ELR (cell line): ENCODE data around the gene PPWD1.

Source experiments
- DNase-seq: peaks from one replicate; pipeline ENCODE4 v3.0.0-alpha.2; 2015; ENCODE audit warnings: low read depth

Gene PPWD1

DNA sequence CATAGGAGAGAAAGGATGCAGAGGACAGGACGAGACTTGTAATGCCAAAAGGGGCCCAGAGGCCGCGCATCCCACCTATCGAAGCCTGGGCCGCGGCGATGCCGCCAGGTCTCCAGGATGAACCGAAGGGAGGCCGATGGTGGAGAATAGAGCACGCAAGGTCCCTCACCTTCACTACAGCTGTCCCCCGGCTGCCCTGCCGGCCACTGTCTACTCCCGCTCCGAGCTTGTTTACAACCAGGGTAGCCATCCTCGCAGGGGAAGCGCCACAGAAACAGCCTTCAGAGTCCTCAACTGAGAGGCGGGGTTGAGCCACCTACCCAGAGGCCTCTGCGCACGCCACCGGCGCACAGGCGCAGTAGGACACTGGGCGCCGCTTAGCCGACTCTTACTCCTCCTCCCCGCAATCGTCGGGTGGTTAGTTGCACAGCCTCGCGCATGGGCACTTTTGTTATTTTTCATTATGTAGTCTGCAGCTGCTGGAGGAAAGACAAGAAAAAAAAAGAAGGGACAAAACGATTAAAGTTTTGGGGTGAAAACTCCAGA, 61.0 kb downstream of the PPWD1 start, which contains the start of gene TRIM23:
TRIM23 (minus strand) TSS at position 309 of the 546 bp plus-strand sequence; CDS start at position 250, 59 bp downstream.
- DNase-seq: peak; percentile 94

DNA sequence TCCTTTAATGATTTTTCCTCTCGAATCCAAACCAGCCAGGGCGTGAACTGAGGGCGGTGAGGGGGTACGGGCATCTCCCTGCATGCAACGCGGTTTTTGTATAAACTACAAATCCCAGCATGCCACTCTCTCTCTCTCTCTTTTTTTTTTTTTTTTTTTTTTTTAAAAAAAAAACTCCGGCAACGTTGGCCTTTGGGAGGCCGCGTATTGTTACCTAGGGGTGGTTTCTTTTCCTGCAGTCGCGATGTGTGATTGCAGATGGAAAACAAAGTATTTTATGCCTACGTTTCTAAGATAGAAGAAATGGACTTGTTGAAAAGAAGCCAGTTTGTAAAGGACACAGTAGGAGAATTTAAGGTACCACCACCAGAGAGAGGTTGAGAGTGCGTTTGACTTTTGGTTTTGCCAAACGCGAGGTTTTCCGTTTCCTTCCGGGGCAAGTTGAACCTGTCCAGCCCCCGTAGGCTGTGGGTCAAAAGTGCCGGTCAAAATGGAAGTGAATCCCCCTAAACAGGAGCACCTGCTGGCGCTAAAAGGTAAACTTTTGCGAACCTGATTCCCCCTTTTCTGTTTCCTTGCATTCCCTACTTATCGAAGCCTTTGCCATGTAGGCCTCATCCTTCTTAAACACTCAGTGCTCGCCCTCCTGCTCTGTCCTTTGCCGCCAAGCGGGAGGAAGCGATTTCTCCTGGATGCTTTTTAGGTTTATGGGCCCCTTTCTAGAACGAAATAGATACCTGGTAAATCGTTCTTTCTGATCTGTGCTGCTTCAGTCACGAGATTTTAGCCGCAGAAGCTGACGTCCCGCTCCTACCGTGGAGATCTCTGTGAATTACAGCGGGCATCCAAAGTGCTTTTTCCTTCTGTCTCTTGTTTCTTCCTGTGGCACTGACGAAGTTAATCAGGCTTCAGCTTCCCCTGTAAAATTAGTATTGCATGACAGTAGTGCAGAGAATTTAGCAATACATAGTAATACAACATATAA, 61.8 kb downstream of the PPWD1 start, which contains the start of the genes SHLD3 and TRAPPC13:
SHLD3 (plus strand) TSS at position 457 of the 985 bp plus-strand sequence. CDS start 4,561 bp downstream, outside the sequence.
TRAPPC13 (plus strand) TSS at position 457 of the 985 bp plus-strand sequence; CDS start at position 491, 34 bp downstream.
- peak; percentile 95 for DNase-seq

DNA sequence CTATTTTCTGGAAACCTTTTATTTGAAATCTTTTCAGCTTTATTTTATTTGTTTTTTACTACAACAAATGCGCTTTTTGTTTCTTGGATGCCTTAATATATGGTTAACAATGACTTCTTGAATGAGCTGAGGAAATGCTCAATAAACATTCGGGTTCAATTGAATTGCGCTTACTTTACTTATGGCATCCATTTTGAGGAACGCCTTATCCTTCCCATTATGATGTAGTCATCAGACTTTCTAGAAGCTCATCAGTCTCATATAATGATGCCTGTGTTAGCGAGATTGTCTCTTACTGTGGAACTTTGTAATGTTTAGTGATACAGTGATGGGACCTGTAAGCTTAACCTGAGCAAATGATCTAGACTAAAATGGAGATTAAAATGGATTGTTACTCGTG, 62.6 kb downstream of the PPWD1 start:
- peak; percentile 19 for DNase-seq

DNA sequence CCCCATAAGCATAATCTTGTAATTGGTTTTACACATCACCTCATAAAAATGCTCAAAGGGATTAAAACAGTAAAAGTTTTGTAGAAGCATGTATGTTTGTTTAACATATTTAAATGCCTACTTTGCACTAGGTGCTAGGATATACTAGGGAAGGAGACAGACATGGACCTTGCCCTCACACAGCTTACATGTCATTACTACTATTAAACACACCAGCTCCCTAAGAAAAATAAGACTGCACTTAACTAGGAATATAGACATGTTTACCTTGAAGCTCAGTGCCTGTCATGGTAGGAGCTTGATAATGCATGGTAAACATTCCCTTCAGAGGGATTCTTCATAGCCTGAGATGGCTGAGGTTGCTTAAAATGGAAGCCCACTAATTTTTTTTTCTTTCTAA, 67.9 kb downstream of the PPWD1 start:
- no peak for DNase-seq
